AG09319 (cell line): ENCODE measurements around the gene PIK3R1.
A peak's percentile ranks its signal among the peaks of the same experiment; 100 is the strongest.

Experiments
- DNase-seq: peaks from one replicate; pipeline ENCODE4 v3.0.0-alpha.2; 2010; ENCODE audit warnings: low read depth; ENCODE audit errors: extremely low read depth
- TF ChIP-seq, protein P1 (sequence below): IDR thresholded peaks from 2 replicates; pipeline ENCODE4 v1.5.1; 2011; ENCODE audit warnings: low read depth, mild to moderate bottlenecking, inconsistent platforms, low read length, moderate library complexity

PIK3R1 gene

GRCh38 chr5:68272289-68272688, 56.7 kb downstream of the PIK3R1 start:
- TF ChIP-seq, protein P1, sequence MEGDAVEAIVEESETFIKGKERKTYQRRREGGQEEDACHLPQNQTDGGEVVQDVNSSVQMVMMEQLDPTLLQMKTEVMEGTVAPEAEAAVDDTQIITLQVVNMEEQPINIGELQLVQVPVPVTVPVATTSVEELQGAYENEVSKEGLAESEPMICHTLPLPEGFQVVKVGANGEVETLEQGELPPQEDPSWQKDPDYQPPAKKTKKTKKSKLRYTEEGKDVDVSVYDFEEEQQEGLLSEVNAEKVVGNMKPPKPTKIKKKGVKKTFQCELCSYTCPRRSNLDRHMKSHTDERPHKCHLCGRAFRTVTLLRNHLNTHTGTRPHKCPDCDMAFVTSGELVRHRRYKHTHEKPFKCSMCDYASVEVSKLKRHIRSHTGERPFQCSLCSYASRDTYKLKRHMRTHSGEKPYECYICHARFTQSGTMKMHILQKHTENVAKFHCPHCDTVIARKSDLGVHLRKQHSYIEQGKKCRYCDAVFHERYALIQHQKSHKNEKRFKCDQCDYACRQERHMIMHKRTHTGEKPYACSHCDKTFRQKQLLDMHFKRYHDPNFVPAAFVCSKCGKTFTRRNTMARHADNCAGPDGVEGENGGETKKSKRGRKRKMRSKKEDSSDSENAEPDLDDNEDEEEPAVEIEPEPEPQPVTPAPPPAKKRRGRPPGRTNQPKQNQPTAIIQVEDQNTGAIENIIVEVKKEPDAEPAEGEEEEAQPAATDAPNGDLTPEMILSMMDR = peak; percentile 30
- DNase-seq = no peak

DNA sequence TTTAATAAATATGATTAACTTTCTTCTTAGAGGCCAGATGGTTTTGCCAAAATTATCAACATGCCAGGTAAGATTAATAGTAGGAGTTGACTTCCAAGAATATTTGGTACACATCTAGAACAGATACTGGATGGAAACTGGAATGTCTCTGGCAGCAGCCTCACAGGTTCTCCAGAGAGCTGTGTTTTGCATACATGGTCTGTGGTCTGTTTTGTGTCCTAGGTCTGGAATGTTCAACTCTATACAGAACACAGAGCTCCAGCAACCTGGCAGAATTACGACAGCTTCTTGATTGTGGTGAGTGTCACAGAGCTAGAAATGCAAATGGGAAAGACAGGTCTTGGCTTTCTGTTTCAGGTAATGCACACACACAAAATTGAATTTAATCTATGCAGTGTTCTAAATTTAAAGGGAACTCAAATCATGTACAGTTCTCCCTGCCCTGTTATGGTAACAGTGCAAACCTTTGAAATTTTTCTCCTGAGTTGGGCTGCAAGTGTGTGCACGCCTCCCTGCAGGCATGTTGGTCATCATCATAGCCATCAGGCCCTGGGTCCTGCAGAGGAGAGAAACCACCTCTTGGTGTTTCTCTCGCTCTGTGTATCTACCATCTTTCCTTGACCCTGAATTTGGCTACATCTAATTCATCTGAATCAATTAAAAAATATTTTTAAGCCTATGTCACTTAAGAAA, 58.3 kb downstream of the PIK3R1 start:
- DNase-seq = no peak
- TF ChIP-seq, protein P1 = no peak

- TF ChIP-seq, protein P1 = no peak
These were observed 59.5 kb downstream of the PIK3R1 start for GRCh38 chr5:68274847-68275651.

DNA sequence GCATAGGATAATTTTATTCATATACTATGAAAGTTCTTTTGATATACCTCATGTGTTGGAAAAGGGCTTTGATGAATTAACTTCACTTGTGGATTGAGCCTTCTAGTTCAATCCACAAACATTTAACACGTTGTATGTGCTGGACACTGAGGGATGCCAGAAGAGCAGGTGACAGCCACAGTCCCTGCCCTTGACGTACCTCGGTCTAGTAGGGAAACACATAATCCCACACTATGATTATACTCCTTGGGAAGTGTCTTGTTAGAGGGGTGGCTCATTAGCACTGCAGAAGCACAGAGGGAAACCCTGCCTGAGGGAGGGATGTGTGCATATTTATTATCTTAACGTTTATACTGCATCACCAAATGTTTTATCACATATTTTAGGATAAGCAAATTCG, 61.2 kb downstream of the PIK3R1 start:
- TF ChIP-seq, protein P1 = no peak
- no peak for DNase-seq

More at GRCh38 chr5:68274847-68275651, 59.5 kb downstream of the PIK3R1 start:
- DNase-seq = no peak

DNA sequence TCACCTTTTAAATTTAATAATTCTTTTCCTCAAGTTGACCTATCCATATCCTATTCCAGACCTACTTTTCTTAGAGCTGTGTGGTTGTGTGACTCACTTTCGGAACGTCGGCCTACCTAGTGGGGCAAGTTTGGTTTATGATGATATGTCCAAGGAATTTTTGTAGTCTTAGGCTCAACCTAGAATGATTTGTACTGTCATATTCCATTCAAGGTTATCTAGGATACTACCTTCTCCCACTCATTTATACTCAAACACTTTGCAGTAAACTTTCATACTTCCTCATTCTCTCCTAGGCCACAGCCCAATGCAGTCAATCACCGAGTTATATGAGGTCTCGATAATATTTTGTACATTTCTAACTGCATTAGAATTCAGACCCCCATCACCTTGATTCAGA, 61.9 kb downstream of the PIK3R1 start:
- DNase-seq = no peak
- TF ChIP-seq, protein P1 = no peak

DNA sequence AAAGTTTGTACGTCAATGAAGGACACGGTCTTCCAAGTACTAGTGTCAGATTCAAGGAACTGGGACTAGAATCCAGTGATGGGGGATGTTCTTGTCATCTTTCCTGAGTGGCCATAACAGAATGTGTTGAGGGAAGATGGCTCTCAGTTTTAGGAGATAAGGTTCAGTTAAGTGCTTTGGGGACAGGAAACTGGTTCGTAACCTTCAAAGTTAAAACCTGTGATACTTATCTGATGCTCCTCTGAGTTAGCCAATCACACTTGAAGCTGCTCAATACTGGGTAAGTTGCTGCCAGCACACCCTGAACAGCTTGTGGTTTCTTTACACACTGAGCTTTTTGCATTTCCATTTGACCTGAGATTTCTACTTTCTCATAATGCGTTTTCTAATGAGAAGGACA, 64.4 kb downstream of the PIK3R1 start:
- TF ChIP-seq, protein P1 = no peak
- DNase-seq = no peak

DNA sequence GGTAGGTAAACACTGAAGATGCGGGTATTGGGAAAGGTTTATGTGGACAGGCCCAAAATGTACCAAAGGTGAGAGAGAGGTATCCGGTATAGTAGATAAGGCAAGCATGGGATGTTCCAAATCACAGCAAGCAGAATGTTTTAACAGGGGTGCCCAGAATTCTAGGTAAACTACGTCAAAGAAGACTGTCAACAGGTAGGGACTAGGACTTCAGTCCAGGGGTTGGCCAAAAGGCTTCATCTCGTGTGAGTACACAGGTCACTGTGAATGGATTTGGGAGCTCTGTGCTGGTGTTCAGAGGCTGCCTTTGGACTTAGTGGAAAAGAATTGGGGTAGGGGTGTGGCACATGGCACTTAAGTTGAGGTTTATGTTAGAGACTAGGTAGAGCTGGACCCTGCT, 66.4 kb downstream of the PIK3R1 start:
- DNase-seq = no peak
- TF ChIP-seq, protein P1 = no peak
